Measurements from ENCODE around the gene PSMF1. TPM values are rescaled to one million over a fixed set of nuclear protein-coding genes. Genes with fewer than 3 reads are reported as not detected.
"Not testable (repeated sequence)": the region's sequence is repeated elsewhere in the genome, so short reads cannot be mapped to it uniquely, and the experiment has no call there.

The PSMF1 gene
- total RNA-seq, 1 experiment from 2014 or later, result 26.3 TPM

DNA sequence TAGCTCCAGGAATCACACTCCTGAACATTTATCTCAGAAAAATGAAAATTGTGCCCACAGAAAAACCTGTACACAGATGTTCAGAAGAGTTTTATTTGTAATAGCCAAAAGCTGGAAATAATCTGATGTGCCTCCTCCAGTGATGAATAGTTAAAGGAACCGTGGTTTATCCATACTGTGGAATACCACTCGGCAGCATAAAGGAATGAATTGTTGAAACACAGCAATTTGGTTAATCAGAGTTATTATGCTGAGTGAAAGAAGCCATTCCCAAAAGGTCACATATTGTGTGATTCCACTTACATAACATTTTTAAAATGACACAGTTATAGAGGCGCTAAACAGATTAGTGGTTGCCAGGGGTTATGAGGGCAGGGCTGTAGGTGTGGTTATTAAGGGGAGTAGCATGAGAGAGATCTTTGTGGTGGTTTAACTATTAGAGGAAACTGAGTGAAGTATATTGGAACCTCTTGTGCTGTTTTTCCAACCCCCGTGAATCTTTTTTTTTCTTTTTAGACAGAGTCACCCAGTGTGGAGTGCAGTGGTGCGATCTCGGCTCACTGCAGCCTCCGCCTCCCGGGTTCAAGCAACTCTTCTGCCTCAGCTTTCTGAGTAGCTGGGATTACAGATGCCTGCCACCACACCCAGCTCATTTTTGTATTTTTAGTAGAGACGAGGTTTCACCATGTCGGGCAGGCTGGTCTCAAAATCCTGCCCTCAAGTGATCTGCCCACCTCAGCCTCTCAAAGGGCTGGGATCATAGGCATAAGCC, 26.2 kb downstream of the PSMF1 start:
- Histone ChIP-seq H3K4me1 (ENCODE audit: low read length) (peaks cover 13% of the 10 kb centered on the region), H3K9me3 (ENCODE audit: low read length) (no peaks in the 10 kb centered on the region), H3K4me3 (ENCODE audit: low read length) (no peak overlapping the region), H4K20me1 (ENCODE audit: insufficient read depth, low read depth, low read length) (0 out of 2 replicates have a peak, but pooled peaks cover 2% of the 10 kb centered on the region), H3K4me2 (ENCODE audit: low read depth, low read length, poor library complexity, severe bottlenecking) (no peak overlapping the region), H3K27me3 (ENCODE audit: low read length) (no peaks in the 10 kb centered on the region), H3K9me2 (replicated peaks; ENCODE audit: insufficient read depth, low read length) (no peaks in the 10 kb centered on the region), H3K27ac (ENCODE audit: low read length) (no peak overlapping the region), H3K9ac (ENCODE audit: low read length) (no peak overlapping the region), H2AFZ (ENCODE audit: low read length) (no peak overlapping the region), H3K36me3 (ENCODE audit: insufficient read depth, low read length) (peaks cover 43% of the 10 kb centered on the region), H3K79me2 (ENCODE audit: low read length) (peaks cover 77% of the 10 kb centered on the region)
- DNase-seq, result no peak

DNA sequence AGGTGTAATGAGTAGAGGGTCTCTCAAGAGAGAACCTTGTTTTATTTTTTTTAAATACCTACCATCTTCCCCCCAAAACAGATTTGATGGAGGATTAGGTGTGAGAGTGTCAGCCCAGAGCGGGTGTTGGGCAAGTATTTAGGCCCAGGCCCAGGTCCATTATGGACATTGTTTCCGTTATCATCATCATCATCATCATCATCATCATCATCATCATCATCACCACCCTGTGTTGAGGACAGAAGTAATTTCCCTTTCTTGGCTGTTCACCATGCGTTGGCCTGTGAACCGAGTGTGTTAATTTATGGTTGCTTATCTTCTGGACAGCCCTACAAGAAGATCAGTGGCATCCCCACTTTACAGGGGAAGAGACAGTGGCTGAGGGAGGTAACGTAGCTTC, 28.6 kb downstream of the PSMF1 start:
- no peak for DNase-seq
- Histone ChIP-seq H4K20me1 (ENCODE audit: insufficient read depth, low read depth, low read length) (0 out of 2 replicates have a peak, but pooled peaks cover 2% of the 10 kb centered on the region), H3K27me3 (ENCODE audit: low read length) (no peaks in the 10 kb centered on the region), H3K9ac (ENCODE audit: low read length) (no peak overlapping the region), H3K79me2 (ENCODE audit: low read length) (peaks cover 77% of the 10 kb centered on the region), H3K4me1 (ENCODE audit: low read length) (peaks cover 13% of the 10 kb centered on the region), H3K9me2 (replicated peaks; ENCODE audit: insufficient read depth, low read length) (no peaks in the 10 kb centered on the region), H3K4me2 (ENCODE audit: low read depth, low read length, poor library complexity, severe bottlenecking) (no peak overlapping the region), H3K4me3 (ENCODE audit: low read length) (no peak overlapping the region), H3K27ac (ENCODE audit: low read length) (no peak overlapping the region), H3K9me3 (ENCODE audit: low read length) (no peaks in the 10 kb centered on the region), H3K36me3 (ENCODE audit: insufficient read depth, low read length) (peaks cover 34% of the 10 kb centered on the region), H2AFZ (ENCODE audit: low read length) (no peak overlapping the region)

DNA sequence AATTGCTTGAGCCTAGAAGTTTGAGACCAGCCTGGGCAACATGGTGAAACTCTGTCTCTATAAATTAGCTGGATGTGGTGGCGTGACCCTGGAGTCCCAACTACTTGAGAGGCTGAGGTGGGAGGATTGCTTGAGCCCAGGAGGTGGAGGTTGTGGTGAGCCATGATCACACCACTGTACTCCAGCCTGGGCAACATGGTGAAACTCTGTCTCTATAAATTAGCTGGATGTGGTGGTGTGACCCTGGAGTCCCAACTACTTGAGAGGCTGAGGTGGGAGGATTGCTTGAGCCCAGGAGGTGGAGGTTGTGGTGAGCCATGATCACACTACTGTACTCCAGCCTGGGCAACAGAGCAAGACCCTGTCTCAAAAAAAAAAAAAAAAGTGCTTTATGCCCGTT, 31.4 kb downstream of the PSMF1 start:
- H3K27ac ChIP-seq (ENCODE audit: low read length); H3K9me3 ChIP-seq (ENCODE audit: low read length); H3K4me3 ChIP-seq (ENCODE audit: low read length); H3K4me2 ChIP-seq (ENCODE audit: low read depth, low read length, poor library complexity, severe bottlenecking); H3K27me3 ChIP-seq (ENCODE audit: low read length); H4K20me1 ChIP-seq (ENCODE audit: insufficient read depth, low read depth, low read length); DNase-seq; H3K9me2 ChIP-seq (replicated peaks; ENCODE audit: insufficient read depth, low read length); H2AFZ ChIP-seq (ENCODE audit: low read length); H3K4me1 ChIP-seq (ENCODE audit: low read length); H3K9ac ChIP-seq (ENCODE audit: low read length): not testable (repeated sequence)
- H3K79me2 ChIP-seq (ENCODE audit: low read length), result peaks cover 78% of the 10 kb centered on the region
- peaks cover 47% of the 10 kb centered on the region for H3K36me3 ChIP-seq (ENCODE audit: insufficient read depth, low read length)

DNA sequence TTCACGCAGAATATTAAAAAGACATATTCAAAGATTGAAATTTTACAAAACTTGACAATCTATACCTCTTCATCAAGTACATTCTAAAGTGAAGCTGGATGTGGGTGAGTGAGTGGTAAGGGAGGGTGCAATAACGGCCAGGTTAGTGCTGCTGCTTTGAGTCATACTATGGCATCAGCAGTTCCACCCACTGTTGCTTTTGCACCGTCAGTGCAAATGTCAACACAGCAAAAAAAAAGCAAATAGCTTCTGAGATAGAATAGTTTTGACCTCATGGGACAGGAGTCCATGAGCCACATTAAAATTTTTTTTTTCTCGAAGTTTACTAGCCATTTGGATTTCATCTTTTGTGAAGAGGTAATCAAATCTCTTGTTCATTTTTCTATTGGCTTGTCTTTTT, 31.8 kb downstream of the PSMF1 start:
- Histone ChIP-seq H2AFZ (ENCODE audit: low read length) (no peak overlapping the region), H4K20me1 (ENCODE audit: insufficient read depth, low read depth, low read length) (0 out of 2 replicates have a peak, but pooled peaks cover under 1% of the 10 kb centered on the region), H3K79me2 (ENCODE audit: low read length) (peaks cover 77% of the 10 kb centered on the region), H3K27ac (ENCODE audit: low read length) (no peak overlapping the region), H3K4me1 (ENCODE audit: low read length) (no peaks in the 10 kb centered on the region), H3K27me3 (ENCODE audit: low read length) (no peaks in the 10 kb centered on the region), H3K9ac (ENCODE audit: low read length) (no peak overlapping the region), H3K9me2 (replicated peaks; ENCODE audit: insufficient read depth, low read length) (no peaks in the 10 kb centered on the region), H3K4me2 (ENCODE audit: low read depth, low read length, poor library complexity, severe bottlenecking) (no peak overlapping the region), H3K4me3 (ENCODE audit: low read length) (no peak overlapping the region), H3K36me3 (ENCODE audit: insufficient read depth, low read length) (peaks cover 49% of the 10 kb centered on the region), H3K9me3 (ENCODE audit: low read length) (no peaks in the 10 kb centered on the region)
- no peak for DNase-seq

DNA sequence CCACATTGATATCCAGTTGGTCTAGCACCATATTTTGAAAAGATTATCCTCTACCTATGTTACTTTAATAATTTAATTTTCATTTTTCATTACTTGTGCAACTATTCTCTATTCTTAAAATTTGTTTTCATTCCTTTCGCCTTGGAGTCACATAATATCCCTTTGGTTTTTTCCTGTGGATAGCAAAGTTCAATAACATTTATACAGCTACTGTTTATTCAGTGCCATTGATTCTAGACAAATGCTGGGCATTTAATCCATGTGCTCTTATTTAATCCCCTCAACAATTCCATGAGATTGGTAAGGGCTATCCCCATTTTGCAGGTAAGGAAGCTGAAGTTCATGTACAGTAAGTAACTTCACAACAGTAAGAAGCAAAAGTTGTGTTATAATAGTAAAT, 32.6 kb downstream of the PSMF1 start:
- Histone ChIP-seq H3K9me3 (ENCODE audit: low read length) (no peaks in the 10 kb centered on the region), H3K27ac (ENCODE audit: low read length) (no peak overlapping the region), H4K20me1 (ENCODE audit: insufficient read depth, low read depth, low read length) (no peaks in the 10 kb centered on the region), H3K9me2 (replicated peaks; ENCODE audit: insufficient read depth, low read length) (no peaks in the 10 kb centered on the region), H3K4me1 (ENCODE audit: low read length) (no peaks in the 10 kb centered on the region), H3K79me2 (ENCODE audit: low read length) (peaks cover 70% of the 10 kb centered on the region), H3K4me3 (ENCODE audit: low read length) (no peak overlapping the region), H3K4me2 (ENCODE audit: low read depth, low read length, poor library complexity, severe bottlenecking) (no peak overlapping the region), H3K27me3 (ENCODE audit: low read length) (no peaks in the 10 kb centered on the region), H3K9ac (ENCODE audit: low read length) (no peak overlapping the region), H3K36me3 (ENCODE audit: insufficient read depth, low read length) (peaks cover 52% of the 10 kb centered on the region), H2AFZ (ENCODE audit: low read length) (no peak overlapping the region)
- DNase-seq, result no peak

DNA sequence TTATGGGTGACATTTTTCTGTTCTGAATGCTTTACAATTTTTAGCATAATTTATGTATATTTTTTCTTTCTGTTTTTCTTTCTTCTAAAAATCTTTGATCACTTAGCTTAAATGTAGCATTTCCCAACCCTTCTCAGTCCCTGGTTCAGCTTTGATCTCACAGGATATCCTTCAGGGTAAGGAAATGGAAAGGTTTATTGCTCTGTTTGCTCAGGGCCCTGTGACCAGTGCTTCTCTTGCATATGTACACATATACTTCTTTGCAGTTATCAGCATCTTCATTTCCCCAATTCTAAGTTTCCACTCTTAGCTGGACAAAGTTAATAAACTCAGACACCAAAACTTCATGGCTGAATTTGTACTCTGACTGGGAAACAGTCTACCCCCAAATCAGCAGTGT, 35.8 kb downstream of the PSMF1 start:
- Histone ChIP-seq H3K9ac (ENCODE audit: low read length) (no peak overlapping the region), H3K79me2 (ENCODE audit: low read length) (peaks cover 44% of the 10 kb centered on the region), H2AFZ (ENCODE audit: low read length) (no peak overlapping the region), H3K4me1 (ENCODE audit: low read length) (no peaks in the 10 kb centered on the region), H3K9me2 (replicated peaks; ENCODE audit: insufficient read depth, low read length) (no peaks in the 10 kb centered on the region), H3K36me3 (ENCODE audit: insufficient read depth, low read length) (peaks cover 38% of the 10 kb centered on the region), H3K4me2 (ENCODE audit: low read depth, low read length, poor library complexity, severe bottlenecking) (no peak overlapping the region), H3K9me3 (ENCODE audit: low read length) (no peaks in the 10 kb centered on the region), H3K27me3 (ENCODE audit: low read length) (no peaks in the 10 kb centered on the region), H3K27ac (ENCODE audit: low read length) (no peak overlapping the region), H4K20me1 (ENCODE audit: insufficient read depth, low read depth, low read length) (no peaks in the 10 kb centered on the region), H3K4me3 (ENCODE audit: low read length) (no peak overlapping the region)
- DNase-seq, result no peak

DNA sequence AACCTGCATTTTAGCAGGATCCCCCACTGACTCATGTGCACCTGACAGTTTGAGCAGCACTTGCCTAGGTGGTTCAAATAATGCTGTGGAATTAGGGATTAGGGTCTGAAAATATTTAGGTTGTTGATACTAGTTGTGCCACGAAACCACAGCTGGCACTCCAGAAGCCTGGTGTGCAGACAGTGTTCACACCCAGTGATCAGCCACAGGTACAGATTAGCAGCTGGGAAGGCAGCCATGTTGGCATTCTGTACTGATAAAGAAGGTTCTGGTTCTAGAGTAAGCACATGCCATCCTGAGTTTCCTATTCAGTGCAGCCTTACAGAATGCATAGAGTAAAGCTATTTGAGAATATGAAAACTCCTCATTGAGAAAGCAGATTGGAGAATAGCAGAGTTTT, 36.3 kb downstream of the PSMF1 start:
- Histone ChIP-seq H3K36me3 (ENCODE audit: insufficient read depth, low read length) (peaks cover 34% of the 10 kb centered on the region; the same call in 1 of the 2 replicates), H3K4me2 (ENCODE audit: low read depth, low read length, poor library complexity, severe bottlenecking) (no peak overlapping the region), H3K9me3 (ENCODE audit: low read length) (no peaks in the 10 kb centered on the region), H3K9me2 (replicated peaks; ENCODE audit: insufficient read depth, low read length) (no peaks in the 10 kb centered on the region), H3K27me3 (ENCODE audit: low read length) (no peaks in the 10 kb centered on the region), H2AFZ (ENCODE audit: low read length) (no peak overlapping the region), H3K4me3 (ENCODE audit: low read length) (no peak overlapping the region), H4K20me1 (ENCODE audit: insufficient read depth, low read depth, low read length) (no peaks in the 10 kb centered on the region), H3K4me1 (ENCODE audit: low read length) (no peaks in the 10 kb centered on the region), H3K27ac (ENCODE audit: low read length) (no peak overlapping the region), H3K79me2 (ENCODE audit: low read length) (peaks cover 40% of the 10 kb centered on the region), H3K9ac (ENCODE audit: low read length) (no peak overlapping the region)
- DNase-seq, result no peak

DNA sequence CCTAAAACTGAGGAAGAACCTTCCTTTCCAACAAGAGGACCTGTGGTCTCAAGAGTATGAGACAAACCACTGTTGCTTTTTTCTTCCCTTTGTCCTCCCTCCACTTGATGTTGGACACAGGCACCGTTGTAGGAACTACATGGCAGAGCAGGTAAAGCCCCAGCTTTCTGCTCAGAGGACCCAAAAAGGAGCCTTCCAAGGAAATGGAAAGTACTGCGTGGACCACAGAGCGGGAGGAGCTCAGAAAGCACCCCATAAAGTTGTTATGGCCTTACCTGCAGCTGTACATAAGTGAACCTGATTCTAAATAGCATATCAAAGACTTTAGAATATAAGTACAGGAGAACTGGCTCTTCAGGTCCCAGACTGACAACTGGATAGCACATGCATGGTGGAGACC, 36.9 kb downstream of the PSMF1 start:
- H3K27ac ChIP-seq (ENCODE audit: low read length), result no peak overlapping the region
- no peaks in the 10 kb centered on the region for H3K9me3 ChIP-seq (ENCODE audit: low read length)
- H3K4me1 ChIP-seq (ENCODE audit: low read length), result no peaks in the 10 kb centered on the region
- H3K27me3 ChIP-seq (ENCODE audit: low read length), result no peaks in the 10 kb centered on the region
- no peak overlapping the region for H3K4me2 ChIP-seq (ENCODE audit: low read depth, low read length, poor library complexity, severe bottlenecking)
- H3K36me3 ChIP-seq (ENCODE audit: insufficient read depth, low read length), result peaks cover 34% of the 10 kb centered on the region; the same call in 1 of the 2 replicates
- no peak overlapping the region for H3K9ac ChIP-seq (ENCODE audit: low read length)
- H2AFZ ChIP-seq (ENCODE audit: low read length), result no peak overlapping the region
- no peak for DNase-seq
- H3K79me2 ChIP-seq (ENCODE audit: low read length), result peaks cover 34% of the 10 kb centered on the region
- no peaks in the 10 kb centered on the region for H3K9me2 ChIP-seq (replicated peaks; ENCODE audit: insufficient read depth, low read length)
- no peak overlapping the region for H3K4me3 ChIP-seq (ENCODE audit: low read length)
- no peaks in the 10 kb centered on the region for H4K20me1 ChIP-seq (ENCODE audit: insufficient read depth, low read depth, low read length)
